Measurements from ENCODE around the gene DISC1. TPM values are rescaled to one million over a fixed set of nuclear protein-coding genes. Genes with fewer than 3 reads are reported as not detected.

DISC1 gene
- total RNA-seq, 2 donors from 2014 or later: 8.0 to 9.4 TPM

GRCh38 chr1:231933711-231934626 lies 307.4 kb downstream of the DISC1 start:
- H3K27me3 ChIP-seq (ENCODE audit: control insufficient read depth, insufficient read depth, low read length, poor library complexity, severe bottlenecking): peaks cover 10% of the 10 kb centered on the region
- no peak for DNase-seq
- H3K4me3 ChIP-seq (ENCODE audit: low read length): no peak overlapping the region
- no peak for TF ChIP-seq CTCF (conservative IDR thresholded peaks at IDR 0.05)
- no peaks in the 10 kb centered on the region for H3K36me3 Mint-ChIP-seq (ENCODE audit: low read depth)
- H3K27ac Mint-ChIP-seq: no peak overlapping the region
- peaks cover 20% of the 10 kb centered on the region for H3K9me3 ChIP-seq (ENCODE audit: control insufficient read depth, low read length)
- H3K27ac ChIP-seq (ENCODE audit: low read depth, low read length): no peak overlapping the region
- peaks cover 10% of the 10 kb centered on the region for H3K9me3 Mint-ChIP-seq
- peaks cover 17% of the 10 kb centered on the region for H3K27me3 Mint-ChIP-seq (ENCODE audit: insufficient read depth)
- WGBS, 2 experiments (ENCODE audit: insufficient coverage in 1 of 2, insufficient read length in 1 of 2): 92 to 95% methylated on average over 8 to 15 of the region's 15 CpGs
- no peak overlapping the region for H3K4me3 Mint-ChIP-seq
- no peaks in the 10 kb centered on the region for H3K36me3 ChIP-seq (ENCODE audit: control insufficient read depth, insufficient read depth, low read length)
- H3K9ac ChIP-seq (ENCODE audit: extremely low read depth, low read length, poor library complexity, severe bottlenecking): no peak overlapping the region
- H3K4me1 Mint-ChIP-seq: peaks cover 49% of the 10 kb centered on the region
- peaks cover 33% of the 10 kb centered on the region for H3K4me1 ChIP-seq (ENCODE audit: control insufficient read depth, insufficient read depth, low read length)

- peaks cover 27% of the 10 kb centered on the region for H3K4me1 ChIP-seq (ENCODE audit: control insufficient read depth, insufficient read depth, low read length)
- H3K9ac ChIP-seq (ENCODE audit: extremely low read depth, low read length, poor library complexity, severe bottlenecking): no peak overlapping the region
- no peak for TF ChIP-seq CTCF (conservative IDR thresholded peaks at IDR 0.05)
- no peak overlapping the region for H3K27ac ChIP-seq (ENCODE audit: low read depth, low read length)
- Mint-ChIP-seq H3K36me3 (ENCODE audit: low read depth) (no peaks in the 10 kb centered on the region), H3K27ac (no peak overlapping the region), H3K27me3 (ENCODE audit: insufficient read depth) (peaks cover 25% of the 10 kb centered on the region), H3K9me3 (peaks cover 10% of the 10 kb centered on the region), H3K4me1 (peaks cover 41% of the 10 kb centered on the region), H3K4me3 (peak overlapping the region; percentile 24)
- peaks cover 20% of the 10 kb centered on the region for H3K9me3 ChIP-seq (ENCODE audit: control insufficient read depth, low read length)
- no peaks in the 10 kb centered on the region for H3K36me3 ChIP-seq (ENCODE audit: control insufficient read depth, insufficient read depth, low read length)
- WGBS, 2 experiments (ENCODE audit: insufficient coverage in 1 of 2, insufficient read length in 1 of 2): 49 to 58% methylated on average over 3 to 4 of the region's 5 CpGs
- no peak for DNase-seq
- no peak overlapping the region for H3K4me3 ChIP-seq (ENCODE audit: low read length)
- peaks cover 11% of the 10 kb centered on the region for H3K27me3 ChIP-seq (ENCODE audit: control insufficient read depth, insufficient read depth, low read length, poor library complexity, severe bottlenecking)
These were observed 308.2 kb downstream of the DISC1 start for GRCh38 chr1:231934797-231935196.

- TF ChIP-seq CTCF (conservative IDR thresholded peaks at IDR 0.05): no peak
- H3K9me3 Mint-ChIP-seq: peaks cover 10% of the 10 kb centered on the region
- no peak for DNase-seq
- Histone ChIP-seq H3K4me3 (ENCODE audit: low read length) (no peak overlapping the region), H3K27ac (ENCODE audit: low read depth, low read length) (no peak overlapping the region), H3K4me1 (ENCODE audit: control insufficient read depth, insufficient read depth, low read length) (peaks cover 24% of the 10 kb centered on the region), H3K27me3 (ENCODE audit: control insufficient read depth, insufficient read depth, low read length, poor library complexity, severe bottlenecking) (peaks cover 21% of the 10 kb centered on the region), H3K36me3 (ENCODE audit: control insufficient read depth, insufficient read depth, low read length) (no peaks in the 10 kb centered on the region), H3K9ac (ENCODE audit: extremely low read depth, low read length, poor library complexity, severe bottlenecking) (no peak overlapping the region), H3K9me3 (ENCODE audit: control insufficient read depth, low read length) (peaks cover 20% of the 10 kb centered on the region)
- H3K4me1 Mint-ChIP-seq: peaks cover 34% of the 10 kb centered on the region
- no peak overlapping the region for H3K4me3 Mint-ChIP-seq
- 86 to 89% methylated on average over 6 to 7 of the region's 7 CpGs for WGBS, 2 experiments (ENCODE audit: insufficient coverage in 1 of 2, insufficient read length in 1 of 2)
- H3K27ac Mint-ChIP-seq: no peak overlapping the region
- H3K36me3 Mint-ChIP-seq (ENCODE audit: low read depth): no peaks in the 10 kb centered on the region
- peaks cover 35% of the 10 kb centered on the region for H3K27me3 Mint-ChIP-seq (ENCODE audit: insufficient read depth)
These were observed 309.3 kb downstream of the DISC1 start for GRCh38 chr1:231935856-231936255.
